Prostate gland (tissue), 2 donors: ENCODE results near the gene HHEX. TPM values are rescaled to one million over a fixed set of nuclear protein-coding genes. Genes with fewer than 3 reads are reported as not detected.

Source experiments
- DNase-seq: peaks from one replicate; pipeline ENCODE4 v3.0.0-alpha.2; 2019; ENCODE audit warnings: low spot score
- H3K27ac ChIP-seq, 2 donors: fragments of 200-600 bp; sonication (generic); 2 replicates each; pipeline ENCODE4 v1.5.1; 2017 to 2019
- H3K27me3 ChIP-seq: fragments of 200-600 bp; sonication (generic); replicated peaks from 2 replicates; pipeline ENCODE4 v1.5.1; 2019; ENCODE audit not compliant: insufficient read depth
- H3K36me3 ChIP-seq, 2 donors: fragments of 200-600 bp; sonication (generic); 1 replicate in 1 of 2; 2 replicates in 1 of 2; pipeline versions ENCODE4 v1.5.1 to v1.8.1; 2017 to 2019
- H3K4me1 ChIP-seq: fragments of 200-600 bp; sonication (generic); replicated peaks from 2 replicates; pipeline ENCODE4 v1.5.1; 2019
- H3K4me3 ChIP-seq, 2 donors: fragments of 200-600 bp; sonication (generic); 2 replicates each; pipeline ENCODE4 v1.5.1; 2017 to 2019
- H3K9me3 ChIP-seq: fragments of 200-600 bp; sonication (generic); 2 replicates; pipeline ENCODE4 v1.5.1; 2017
- CTCF ChIP-seq, 4 experiments: fragments of 200-600 bp in 2 of 4; fragments of 450-650 bp in 2 of 4; sonication (generic) in 2 of 4; IDR thresholded peaks; 1 replicate in 3 of 4; 2 replicates in 1 of 4; pipeline ENCODE4 v1.5.1; 2016 to 2019; ENCODE audit warnings: antibody characterized with exemption in 4 of 4, mild to moderate bottlenecking in 2 of 4, moderate library complexity in 2 of 4
- POLR2A ChIP-seq: fragments of 450-650 bp; IDR thresholded peaks from one replicate; pipeline ENCODE4 v1.6.1; 2016; ENCODE audit warnings: antibody characterized with exemption, mild to moderate bottlenecking
- POLR2AphosphoS5 ChIP-seq: sonication (generic); formaldehyde crosslinking; IDR thresholded peaks from one replicate; pipeline ENCODE4 v1.6.1; 2017; ENCODE audit warnings: antibody characterized with exemption
- WGBS: methylation state at CpG from one replicate; pipeline ENCODE4 v1.1.5; 2018; 5-methylcytosine and 5-hydroxymethylcytosine counted together
- intact Hi-C: fragments of 100-400 bp; cut with DNase I; formaldehyde crosslinking; loops from one replicate; pipeline ENCODE4 v1.14.2; 2022
- total RNA-seq, 2 donors: library from RNA; depleted of rRNA; stranded (reverse); fragments of >200 nt; gene quantifications; one replicate each; pipeline ENCODE4 v1.1.0, GENCODE V29; 2016

The HHEX gene
- total RNA-seq, 2 donors from 2014 or later, result 3.0 to 6.6 TPM

DNA sequence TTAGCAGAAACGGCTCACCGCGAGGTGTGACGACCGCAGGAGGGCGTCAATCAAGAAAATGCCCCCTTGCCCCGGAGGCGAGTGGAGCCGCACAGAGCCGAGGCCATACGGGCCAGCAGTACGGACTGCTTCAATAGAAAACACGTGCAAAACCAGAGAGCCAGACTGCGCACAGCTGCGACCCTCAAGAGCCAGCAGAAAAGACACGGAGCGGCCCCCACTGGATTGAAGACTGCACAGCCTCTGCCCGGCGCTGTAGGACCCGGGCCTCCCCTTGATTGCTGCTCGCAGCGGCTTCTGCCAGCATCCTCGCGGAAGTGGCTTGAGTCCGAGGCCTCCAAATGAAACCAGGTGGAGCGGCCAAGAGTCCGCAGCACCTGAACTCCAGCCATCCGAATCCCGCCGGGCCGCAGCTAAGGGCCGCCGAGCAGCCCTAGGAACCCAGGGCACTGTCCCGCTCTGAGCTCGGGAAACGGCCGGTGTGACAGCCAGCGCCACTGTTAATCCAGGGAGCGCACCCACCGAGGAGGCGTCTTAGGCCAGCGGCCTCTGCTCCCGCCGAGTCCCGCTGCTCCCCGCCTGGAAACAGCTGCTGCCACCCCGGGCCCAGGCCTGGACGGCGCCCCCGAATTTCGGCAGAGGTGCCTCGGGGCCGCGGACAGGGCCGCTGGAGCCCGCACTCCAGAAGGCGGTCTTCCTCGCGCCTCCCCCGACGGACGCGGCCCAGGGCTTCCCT lies 660 bp upstream of the HHEX start:
- WGBS, result 6% methylated on average over 34 of the region's 63 CpGs

GRCh38 chr10:92690211-92690914 lies 608 bp downstream of the HHEX start:
- Histone ChIP-seq H3K4me3 (peak overlapping the region; percentile 50 to 65), H3K27ac (peak overlapping the region; percentile 54 to 77), H3K4me1 (no peaks in the 10 kb centered on the region), H3K27me3 (no peaks in the 10 kb centered on the region), H3K9me3 (no peaks in the 10 kb centered on the region), H3K36me3 (no peaks in the 10 kb centered on the region)
- intact Hi-C loops, result loop anchor here (5.0 to 10.0 kb wide), 2 partner anchors 98 to 154 kb away; partner anchors contain the start of genes EXOC6 and KIF11
- WGBS, result 8% methylated on average over 55 of the region's 73 CpGs
- no peak for DNase-seq
- TF ChIP-seq POLR2A, result no peak
- no peak for TF ChIP-seq CTCF (IDR thresholded peaks at IDR 0.05)
- TF ChIP-seq POLR2AphosphoS5, result no peak

More for the DNA sequence above, 660 bp upstream of the HHEX start:
- peak overlapping the region; percentile 50 to 65 for H3K4me3 ChIP-seq
- intact Hi-C loops, result no loop called here
- no peaks in the 10 kb centered on the region for H3K4me1 ChIP-seq
- peak overlapping the region; percentile 73 to 77 for H3K27ac ChIP-seq
- H3K9me3 ChIP-seq, result no peaks in the 10 kb centered on the region
- H3K36me3 ChIP-seq, result no peaks in the 10 kb centered on the region
- no peaks in the 10 kb centered on the region for H3K27me3 ChIP-seq
- TF ChIP-seq CTCF (IDR thresholded peaks at IDR 0.05) (no peak), POLR2A (no peak), POLR2AphosphoS5 (no peak)
- DNase-seq, result peak; percentile 24

- 64% methylated on average over 30 of the region's 30 CpGs for WGBS
- no peaks in the 10 kb centered on the region for H3K27me3 ChIP-seq
- H3K4me1 ChIP-seq, result no peaks in the 10 kb centered on the region
- no peak for DNase-seq
- peak overlapping the region in 1 of 2 donors; percentile 65 for H3K4me3 ChIP-seq
- no peak for TF ChIP-seq POLR2AphosphoS5
- no peak for TF ChIP-seq CTCF (IDR thresholded peaks at IDR 0.05)
- no peak for TF ChIP-seq POLR2A
- H3K27ac ChIP-seq, result peak overlapping the region in 1 of 2 donors; percentile 55
- H3K9me3 ChIP-seq, result no peaks in the 10 kb centered on the region
- intact Hi-C loops, result loop anchor here (5.0 to 10.0 kb wide), 2 partner anchors 99 to 154 kb away; partner anchors contain the start of genes EXOC6 and KIF11
- no peaks in the 10 kb centered on the region for H3K36me3 ChIP-seq
These were observed 1.3 kb downstream of the HHEX start for GRCh38 chr10:92690915-92691590.

DNA sequence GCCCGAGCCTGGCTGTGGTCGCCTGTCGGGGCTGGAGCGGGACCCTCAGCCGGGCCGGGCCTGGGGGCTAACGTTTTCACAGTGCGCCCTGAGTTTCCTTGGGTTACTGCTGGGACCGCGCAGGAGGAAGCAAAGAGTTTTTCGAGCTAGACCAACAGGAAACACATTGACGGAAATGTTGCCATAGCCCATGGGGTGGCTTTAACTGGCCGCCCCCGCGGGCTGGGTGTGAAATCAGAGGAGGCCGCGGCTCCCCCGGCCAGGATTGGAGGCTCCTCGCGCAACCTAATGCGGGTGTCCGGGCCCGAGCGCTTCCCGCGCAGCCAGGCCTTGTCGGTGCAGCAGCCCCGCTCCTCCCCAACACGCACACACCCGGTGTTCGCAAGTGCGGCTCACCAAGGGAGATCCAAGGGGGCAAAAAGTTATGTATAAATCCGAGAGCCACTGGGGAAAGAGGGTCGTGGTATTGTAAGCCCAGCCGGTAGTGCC lies 1.9 kb downstream of the HHEX start:
- Histone ChIP-seq H3K4me1 (no peaks in the 10 kb centered on the region), H3K9me3 (no peaks in the 10 kb centered on the region), H3K36me3 (no peaks in the 10 kb centered on the region), H3K4me3 (peak overlapping the region in 1 of 2 donors; percentile 4), H3K27me3 (no peaks in the 10 kb centered on the region), H3K27ac (peak overlapping the region in 1 of 2 donors; percentile 55)
- TF ChIP-seq CTCF (IDR thresholded peaks at IDR 0.05) (no peak), POLR2A (no peak), POLR2AphosphoS5 (no peak)
- no peak for DNase-seq
- WGBS, result 60% methylated on average over 35 of the region's 35 CpGs
- intact Hi-C loops, result loop anchor here (5.0 to 10.0 kb wide), 2 partner anchors 99 to 153 kb away; partner anchors contain the start of genes EXOC6 and KIF11
